Keratinocyte (primary cell): ENCODE results near the gene ENKUR. TPM values are rescaled to one million over a fixed set of nuclear protein-coding genes. Genes with fewer than 3 reads are reported as not detected.
A peak's percentile ranks its signal among the peaks of the same experiment; 100 is the strongest.

Experiments
- DNase-seq: peaks from one replicate; pipeline ENCODE4 v3.0.0-alpha.2; 2011; ENCODE audit warnings: low read depth, missing footprints, low spot score
- FAIRE-seq: peaks from 2 replicates; lab custom pipeline; 2011; peaks lifted over from hg19 to GRCh38; lab: Jason Lieb, UNC
- H2AFZ ChIP-seq: 2 replicates; pipeline ENCODE4 v1.6.0; 2012; ENCODE audit warnings: low read length, control low read depth, inconsistent platforms; ENCODE audit not compliant: control insufficient read depth
- H3K27ac ChIP-seq: 2 replicates; pipeline ENCODE4 v1.5.1; 2011; ENCODE audit warnings: low read length; ENCODE audit not compliant: control insufficient read depth, insufficient read depth
- H3K27me3 ChIP-seq: 3 replicates; pipeline ENCODE4 v1.6.0; 2011; ENCODE audit warnings: low read length; ENCODE audit not compliant: control insufficient read depth, insufficient read depth; ENCODE audit errors: extremely low read depth
- H3K36me3 ChIP-seq, 2 experiments: 2 replicates in 1 of 2; 3 replicates in 1 of 2; pipeline ENCODE4 v1.5.1; 2011; ENCODE audit warnings: low read length in 2 of 2, mild to moderate bottlenecking in 1 of 2; ENCODE audit not compliant: control insufficient read depth in 2 of 2, insufficient read depth in 2 of 2; ENCODE audit errors: extremely low read depth in 1 of 2
- H3K4me1 ChIP-seq: 3 replicates; pipeline ENCODE4 v1.5.1; 2011; ENCODE audit warnings: low read length; ENCODE audit not compliant: control insufficient read depth, insufficient read depth; ENCODE audit errors: extremely low read depth
- H3K4me2 ChIP-seq: 3 replicates; pipeline ENCODE4 v1.6.0; 2011; ENCODE audit warnings: low read depth, low read length; ENCODE audit not compliant: control insufficient read depth, insufficient read depth; ENCODE audit errors: extremely low read depth
- H3K4me3 ChIP-seq, 3 experiments: fragments of 200-600 bp in 1 of 3; sonication (generic) in 1 of 3; 2 replicates in 2 of 3; 3 replicates in 1 of 3; pipeline ENCODE4 v1.5.1; 2011 to 2016; ENCODE audit warnings: low read length in 3 of 3, mild to moderate bottlenecking in 3 of 3, control low read depth in 2 of 3, inconsistent platforms in 1 of 3, low read depth in 1 of 3, mixed read lengths in 1 of 3, mixed run types in 1 of 3, moderate library complexity in 1 of 3; ENCODE audit not compliant: control insufficient read depth in 2 of 3, insufficient read depth in 2 of 3; ENCODE audit errors: extremely low read depth in 1 of 3
- H3K79me2 ChIP-seq: 2 replicates; pipeline ENCODE4 v1.6.0; 2012; ENCODE audit warnings: low read length; ENCODE audit not compliant: control insufficient read depth, insufficient read depth
- H3K9ac ChIP-seq: 3 replicates; pipeline ENCODE4 v1.6.0; 2011; ENCODE audit warnings: low read length; ENCODE audit not compliant: control insufficient read depth, insufficient read depth; ENCODE audit errors: extremely low read depth
- H3K9me1 ChIP-seq: 3 replicates; pipeline ENCODE4 v1.6.0; 2011; ENCODE audit warnings: low read length; ENCODE audit not compliant: control insufficient read depth, insufficient read depth; ENCODE audit errors: extremely low read depth
- H3K9me3 ChIP-seq: 2 replicates; pipeline ENCODE4 v1.5.1; 2012; ENCODE audit warnings: low read depth, low read length; ENCODE audit not compliant: control insufficient read depth
- H4K20me1 ChIP-seq: 3 replicates; pipeline ENCODE4 v1.6.0; 2011; ENCODE audit warnings: low read length; ENCODE audit not compliant: control insufficient read depth, insufficient read depth; ENCODE audit errors: extremely low read depth
- EZH2 ChIP-seq: IDR thresholded peaks from one replicate; pipeline ENCODE4 v1.6.1; 2012; ENCODE audit warnings: inconsistent platforms, mild to moderate bottlenecking, low read length, moderate library complexity
- dilution Hi-C: fragments of 300-500 bp; cut with MboI; formaldehyde crosslinking; loops from one replicate; pipeline ENCODE4 v1.7.0; 2020; ENCODE audit warnings: low sequenced_read_pairs; ENCODE audit not compliant: extremely low pct_ligation_motif_present
- polyA plus RNA-seq, 5 experiments: library from polyadenylated mRNA; depleted of rRNA in 3 of 5; stranded (reverse) in 3 of 5; stranded (forward) in 1 of 5; unstranded in 1 of 5; fragments of >200 nt; gene quantifications; 1 replicate in 1 of 5; 2 replicates in 3 of 5; 3 replicates in 1 of 5; pipeline versions ENCODE4 v1.2.1 to v1.2.3, GENCODE V29; 2011 to 2012; ENCODE audit warnings: missing spikeins in 2 of 5, low read depth in 1 of 5, low replicate concordance in 1 of 5
- TF ChIP-seq, protein P1 (sequence below), 3 experiments: IDR thresholded peaks in 1 of 3; conservative IDR thresholded peaks in 1 of 3; optimal IDR thresholded peaks in 1 of 3; 2 replicates in 2 of 3; 3 replicates in 1 of 3; pipeline versions ENCODE3 to v1.5.1; 2011; ENCODE audit warnings: low read length in 3 of 3, mild to moderate bottlenecking in 3 of 3, moderate library complexity in 2 of 3, control low read depth in 1 of 3, inconsistent platforms in 1 of 3; ENCODE audit not compliant: insufficient read depth in 2 of 3; ENCODE audit errors: extremely low read depth in 1 of 3

ENKUR gene
- polyA plus RNA-seq, 1 donor (not counting 4 experiments of a cell fraction or from before 2014, with no cell fraction given) = 0.03 TPM

DNA sequence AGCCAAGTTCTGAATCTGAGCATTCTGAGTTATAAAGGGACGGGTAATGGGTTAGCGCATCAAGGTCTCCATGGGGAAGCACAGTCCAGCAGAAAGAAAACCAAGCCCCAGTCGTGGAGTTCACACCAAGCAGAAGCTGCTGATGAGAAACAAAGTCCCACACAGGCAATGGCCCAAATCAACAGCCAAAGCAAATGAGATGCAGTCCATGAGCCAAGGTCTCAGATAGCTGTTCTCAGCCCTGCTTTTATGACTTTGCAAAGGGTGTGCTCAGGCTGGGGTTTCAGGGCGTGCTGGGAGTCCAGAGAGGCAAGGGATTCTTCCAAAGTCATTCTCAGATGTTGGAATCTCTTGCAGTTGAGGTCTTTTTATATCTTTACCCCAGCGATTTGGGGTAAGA lies 32.5 kb upstream of the ENKUR start:
- DNase-seq (no peak), FAIRE-seq (peak; percentile 9)
- no peaks in the 10 kb centered on the region for H3K9me3 ChIP-seq
- H3K4me3 ChIP-seq = no peak overlapping the region
- peaks cover 12% of the 10 kb centered on the region for H3K4me1 ChIP-seq
- H3K4me2 ChIP-seq = peak overlapping the region; percentile 50
- dilution Hi-C loops = no loop called here
- no peaks in the 10 kb centered on the region for H4K20me1 ChIP-seq
- H3K9me1 ChIP-seq = no peaks in the 10 kb centered on the region
- TF ChIP-seq, protein P1, sequence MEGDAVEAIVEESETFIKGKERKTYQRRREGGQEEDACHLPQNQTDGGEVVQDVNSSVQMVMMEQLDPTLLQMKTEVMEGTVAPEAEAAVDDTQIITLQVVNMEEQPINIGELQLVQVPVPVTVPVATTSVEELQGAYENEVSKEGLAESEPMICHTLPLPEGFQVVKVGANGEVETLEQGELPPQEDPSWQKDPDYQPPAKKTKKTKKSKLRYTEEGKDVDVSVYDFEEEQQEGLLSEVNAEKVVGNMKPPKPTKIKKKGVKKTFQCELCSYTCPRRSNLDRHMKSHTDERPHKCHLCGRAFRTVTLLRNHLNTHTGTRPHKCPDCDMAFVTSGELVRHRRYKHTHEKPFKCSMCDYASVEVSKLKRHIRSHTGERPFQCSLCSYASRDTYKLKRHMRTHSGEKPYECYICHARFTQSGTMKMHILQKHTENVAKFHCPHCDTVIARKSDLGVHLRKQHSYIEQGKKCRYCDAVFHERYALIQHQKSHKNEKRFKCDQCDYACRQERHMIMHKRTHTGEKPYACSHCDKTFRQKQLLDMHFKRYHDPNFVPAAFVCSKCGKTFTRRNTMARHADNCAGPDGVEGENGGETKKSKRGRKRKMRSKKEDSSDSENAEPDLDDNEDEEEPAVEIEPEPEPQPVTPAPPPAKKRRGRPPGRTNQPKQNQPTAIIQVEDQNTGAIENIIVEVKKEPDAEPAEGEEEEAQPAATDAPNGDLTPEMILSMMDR (optimal IDR thresholded peaks at IDR 0.05 in 1 of 3, IDR thresholded peaks at IDR 0.05 in 1 of 3, conservative IDR thresholded peaks at IDR 0.05 in 1 of 3; ENCODE audit: extremely low read depth in 1 of 3, insufficient read depth in 2 of 3, low read length in 3 of 3) = no peak
- no peak for TF ChIP-seq EZH2
- H3K9ac ChIP-seq = no peak overlapping the region
- no peaks in the 10 kb centered on the region for H3K79me2 ChIP-seq
- no peak overlapping the region for H2AFZ ChIP-seq
- H3K27me3 ChIP-seq = no peaks in the 10 kb centered on the region
- H3K36me3 ChIP-seq = no peaks in the 10 kb centered on the region
- H3K27ac ChIP-seq = no peak overlapping the region

DNA sequence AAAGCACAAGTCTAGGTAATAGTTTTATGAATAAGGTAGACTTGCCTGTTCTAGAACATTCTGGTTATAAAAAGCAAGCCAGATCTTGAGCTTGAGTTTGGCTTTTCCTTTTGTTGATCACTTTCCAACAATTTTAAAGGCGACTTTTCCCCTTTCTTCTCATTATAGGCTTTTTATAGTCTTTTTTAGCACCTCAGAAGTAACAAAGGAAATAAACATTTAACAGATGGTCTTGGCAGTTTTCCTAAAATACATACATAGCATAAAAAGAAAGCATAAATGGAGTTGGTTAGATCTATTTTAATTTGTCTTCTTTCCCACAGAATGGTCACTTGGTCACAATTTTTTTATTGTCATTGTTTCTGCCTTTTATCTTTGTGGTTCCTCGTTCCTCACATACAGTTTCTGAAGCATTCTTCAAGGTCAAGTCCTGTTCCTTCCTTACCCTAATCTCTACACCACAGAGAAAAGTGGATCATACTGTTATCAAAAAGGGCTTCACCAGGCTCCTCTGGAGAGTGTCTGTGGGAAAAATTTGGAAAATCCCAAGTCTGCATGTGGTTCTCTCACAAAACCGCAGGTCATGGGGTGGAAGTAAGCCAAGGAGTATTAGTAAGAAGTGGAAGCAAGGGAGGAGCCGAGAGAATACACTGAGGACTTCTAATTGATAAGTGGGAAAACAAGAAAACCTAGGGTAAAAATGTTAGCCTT lies 31.8 kb upstream of the ENKUR start:
- Histone ChIP-seq H3K9me1 (no peaks in the 10 kb centered on the region), H3K36me3 (no peaks in the 10 kb centered on the region), H3K9ac (no peak overlapping the region), H3K4me3 (no peak overlapping the region), H3K27ac (no peak overlapping the region), H2AFZ (no peak overlapping the region), H3K27me3 (no peaks in the 10 kb centered on the region), H4K20me1 (no peaks in the 10 kb centered on the region), H3K79me2 (no peaks in the 10 kb centered on the region), H3K4me2 (peak overlapping the region; percentile 50), H3K9me3 (no peaks in the 10 kb centered on the region), H3K4me1 (peaks cover 12% of the 10 kb centered on the region)
- FAIRE-seq (peak; percentile 74), DNase-seq (no peak)
- dilution Hi-C loops = no loop called here
- TF ChIP-seq, protein P1 (optimal IDR thresholded peaks at IDR 0.05 in 1 of 3, IDR thresholded peaks at IDR 0.05 in 1 of 3, conservative IDR thresholded peaks at IDR 0.05 in 1 of 3; ENCODE audit: extremely low read depth in 1 of 3, insufficient read depth in 2 of 3, low read length in 3 of 3) = no peak
- TF ChIP-seq EZH2 = no peak
